Measurements from ENCODE around the gene SOX1.

DNA sequence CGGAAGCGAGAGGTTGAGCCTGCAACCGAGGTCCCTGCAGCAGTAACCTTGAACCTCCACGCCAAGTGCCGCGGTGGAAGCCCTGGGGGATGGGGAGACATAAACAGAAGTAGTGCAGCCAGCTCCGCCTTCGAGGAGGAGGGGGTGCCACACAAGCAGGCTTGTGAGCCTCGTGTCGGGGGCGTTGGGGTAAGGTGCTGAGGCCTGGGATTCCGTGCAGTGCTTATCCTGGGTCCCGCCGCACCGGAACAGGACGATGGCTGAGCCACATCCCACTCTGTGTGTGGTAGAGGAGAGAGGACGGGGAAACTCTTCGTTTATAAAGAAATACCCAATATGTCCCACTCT is 51.0 kb downstream of the SOX1 start:
- TF ChIP-seq MXI1 (IDR thresholded peaks at IDR 0.05; ENCODE audit: low read depth, low read length), result no peak
- no peak for TF ChIP-seq CTCF (IDR thresholded peaks at IDR 0.05)
- no peak for TF ChIP-seq NFIC (IDR thresholded peaks at IDR 0.05; ENCODE audit: borderline replicate concordance)
- TF ChIP-seq FOXJ3 (CRISPR knock-in tag; IDR thresholded peaks at IDR 0.05), result no peak
- TF ChIP-seq TAF1 (IDR thresholded peaks at IDR 0.05; ENCODE audit: borderline replicate concordance, low read depth, low read length), result no peak
- TF ChIP-seq JUND (IDR thresholded peaks at IDR 0.05), result no peak
- TF ChIP-seq, protein P1, sequence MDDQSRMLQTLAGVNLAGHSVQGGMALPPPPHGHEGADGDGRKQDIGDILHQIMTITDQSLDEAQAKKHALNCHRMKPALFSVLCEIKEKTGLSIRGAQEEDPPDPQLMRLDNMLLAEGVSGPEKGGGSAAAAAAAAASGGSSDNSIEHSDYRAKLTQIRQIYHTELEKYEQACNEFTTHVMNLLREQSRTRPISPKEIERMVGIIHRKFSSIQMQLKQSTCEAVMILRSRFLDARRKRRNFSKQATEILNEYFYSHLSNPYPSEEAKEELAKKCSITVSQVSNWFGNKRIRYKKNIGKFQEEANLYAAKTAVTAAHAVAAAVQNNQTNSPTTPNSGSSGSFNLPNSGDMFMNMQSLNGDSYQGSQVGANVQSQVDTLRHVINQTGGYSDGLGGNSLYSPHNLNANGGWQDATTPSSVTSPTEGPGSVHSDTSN (IDR thresholded peaks at IDR 0.05), result no peak
- TF ChIP-seq FOXM1 (IDR thresholded peaks at IDR 0.05; ENCODE audit: low read depth), result no peak
- no peak for TF ChIP-seq SMC3 (IDR thresholded peaks at IDR 0.05; ENCODE audit: low read depth, low read length)
- no peak for TF ChIP-seq REST (IDR thresholded peaks at IDR 0.05; ENCODE audit: low read depth, low read length)
- no peak for TF ChIP-seq CHD2 (IDR thresholded peaks at IDR 0.05; ENCODE audit: low read length, partially characterized antibody)
- no peak for TF ChIP-seq TCF12 (IDR thresholded peaks at IDR 0.05)
- no peak for TF ChIP-seq USF2 (IDR thresholded peaks at IDR 0.05; ENCODE audit: borderline replicate concordance, low read depth, low read length)
